ENCODE results near the gene RHBDF2.
"Not testable (repeated sequence)": the region's sequence is repeated elsewhere in the genome, so short reads cannot be mapped to it uniquely, and the experiment has no call there.

The RHBDF2 gene

GRCh38 chr17:76523084-76524037 lies 22.1 kb upstream of the RHBDF2 start:
- peak; percentile 79 to 84 for DNase-seq

- not testable (repeated sequence) for DNase-seq
Measured at GRCh38 chr17:76521683-76522082, 20.5 kb upstream of the RHBDF2 start.

- no peak for DNase-seq
Measured at GRCh38 chr17:76521262-76521661, 20.0 kb upstream of the RHBDF2 start.

- no peak for DNase-seq
Measured at GRCh38 chr17:76519048-76519966, 18.1 kb upstream of the RHBDF2 start.

- no peak for DNase-seq
Measured at GRCh38 chr17:76517638-76518038, 16.4 kb upstream of the RHBDF2 start.

- DNase-seq, result peak; percentile 86 to 91
Measured at GRCh38 chr17:76515274-76515949, 14.2 kb upstream of the RHBDF2 start.

GRCh38 chr17:76514355-76514754 lies 13.1 kb upstream of the RHBDF2 start:
- DNase-seq, result not testable (repeated sequence)

GRCh38 chr17:76513306-76513692 lies 12.1 kb upstream of the RHBDF2 start:
- no peak for DNase-seq

- DNase-seq, result no peak
Measured at GRCh38 chr17:76512366-76513305, 11.4 kb upstream of the RHBDF2 start.

GRCh38 chr17:76511668-76512365 lies 10.6 kb upstream of the RHBDF2 start:
- peak in 1 of 2 donors; percentile 27 for DNase-seq

GRCh38 chr17:76510831-76511244 lies 9.6 kb upstream of the RHBDF2 start:
- DNase-seq, result no peak

GRCh38 chr17:76508472-76509063 lies 7.3 kb upstream of the RHBDF2 start:
- DNase-seq, result not testable (repeated sequence)

GRCh38 chr17:76506408-76507345 lies 5.5 kb upstream of the RHBDF2 start:
- DNase-seq, result peak; percentile 88 to 92

- DNase-seq, result no peak
Measured at GRCh38 chr17:76504117-76504516, 2.9 kb upstream of the RHBDF2 start.

GRCh38 chr17:76502341-76503211 lies 1.4 kb upstream of the RHBDF2 start:
- DNase-seq, result no peak

- DNase-seq, result no peak
Measured at GRCh38 chr17:76501827-76502307, 644 bp upstream of the RHBDF2 start.

GRCh38 chr17:76500747-76501017 lies 541 bp downstream of the RHBDF2 start:
- DNase-seq, result no peak

- peak; percentile 16 to 56 for DNase-seq
Measured at GRCh38 chr17:76500074-76500746, 1.0 kb downstream of the RHBDF2 start.

Data from CD4-positive, alpha-beta T cell treated with Interferon alpha-2 for 1 hour (primary cell).